GM18507 (cell line): ENCODE measurements around the gene DIABLO.

ENCODE experiments used
- DNase-seq: peaks from one replicate; pipeline ENCODE4 v3.0.0; 2011; ENCODE audit warnings: low read depth; ENCODE audit not compliant: insufficient read length; ENCODE audit errors: extremely low spot score
- FAIRE-seq: peaks from 2 replicates; lab custom pipeline; 2011; peaks lifted over from hg19 to GRCh38; lab: Jason Lieb, UNC

The DIABLO gene

GRCh38 chr12:122161682-122162081 lies 64.2 kb downstream of the DIABLO start:
- FAIRE-seq (no peak), DNase-seq (no peak)

GRCh38 chr12:122160761-122161160 lies 65.1 kb downstream of the DIABLO start:
- FAIRE-seq (no peak), DNase-seq (no peak)

GRCh38 chr12:122159882-122160281 lies 66.0 kb downstream of the DIABLO start:
- FAIRE-seq (no peak), DNase-seq (no peak)

GRCh38 chr12:122158700-122159285 lies 67.1 kb downstream of the DIABLO start:
- DNase-seq (no peak), FAIRE-seq (no peak)
